Activated CD4-positive, alpha-beta T cell treated with anti-CD3 and anti-CD28 coated beads for 36 hours (primary cell): ENCODE measurements around the gene KLF18. TPM values are rescaled to one million over a fixed set of nuclear protein-coding genes. Genes with fewer than 3 reads are reported as not detected.

Source experiments
- ATAC-seq: fragments of 200-7000 bp; cut with Tn5 transposase; one replicate; pipeline ENCODE4 v1.10.0; 2021; ENCODE audit warnings: mild to moderate bottlenecking, moderate library complexity
- CTCF ChIA-PET: fragments of 350-600 bp; sonication (Branson Sonifier 250); formaldehyde crosslinking; loops from one replicate; lab custom pipeline; 2021; ENCODE audit warnings: antibody characterized with exemption; lab: Charles Lee
- POLR2A ChIA-PET: fragments of 350-600 bp; sonication (Branson Sonifier 250); formaldehyde crosslinking; loops from one replicate; lab custom pipeline; 2021; ENCODE audit warnings: antibody characterized with exemption, inconsistent platforms; lab: Charles Lee
- DNase-seq: peaks from one replicate; pipeline ENCODE4 v3.0.0-alpha.2; 2020
- H3K27ac Mint-ChIP-seq: one replicate; pipeline ENCODE4 v1.8.0; 2021; ENCODE audit warnings: mixed read lengths
- H3K27me3 Mint-ChIP-seq: one replicate; pipeline ENCODE4 v1.8.0; 2021; ENCODE audit warnings: mixed read lengths
- H3K36me3 Mint-ChIP-seq: one replicate; pipeline ENCODE4 v1.8.0; 2021; ENCODE audit warnings: low read depth, mixed read lengths
- H3K4me1 Mint-ChIP-seq: one replicate; pipeline ENCODE4 v1.8.0; 2021; ENCODE audit warnings: mixed read lengths
- H3K4me3 Mint-ChIP-seq: one replicate; pipeline ENCODE4 v1.8.0; 2021; ENCODE audit warnings: mild to moderate bottlenecking, moderate library complexity, mixed read lengths
- H3K9me3 Mint-ChIP-seq: one replicate; pipeline ENCODE4 v1.8.0; 2021; ENCODE audit warnings: low read depth, mixed read lengths
- intact Hi-C, 2 experiments: fragments of 100-400 bp; cut with DNase I in 1 of 2; cut with micrococcal nuclease in 1 of 2; formaldehyde crosslinking; loops; one replicate each; pipeline versions ENCODE4 v1.14.2 to v1.15.1; 2022 to 2024; cut with DNase I, micrococcal nuclease
- total RNA-seq, 2 experiments: library from RNA; stranded (reverse); gene quantifications; one replicate each; pipeline ENCODE4 v1.2.3, GENCODE V29; 2021

Gene KLF18
- not detected for total RNA-seq

GRCh38 chr1:44141531-44141930, at the start of gene KLF18:
Gene KLF18, minus strand, starts transcription at chr1:44141631. Its CDS starts 0 bp downstream, at chr1:44141631.
- peaks cover 14% of the 10 kb centered on the region for H3K9me3 Mint-ChIP-seq
- no peaks in the 10 kb centered on the region for H3K4me1 Mint-ChIP-seq
- ChIA-PET CTCF (interaction anchor here (0.6 kb wide), 1 partner anchor 468 kb away, joined by 3 read pairs; no protein-coding TSS in a partner anchor), POLR2A (no interaction called here)
- ATAC-seq (no peak), DNase-seq (no peak)
- no peak within 1 kb of the TSS for H3K27ac Mint-ChIP-seq
- H3K27me3 Mint-ChIP-seq = peaks cover 2% of the 10 kb centered on the region
- intact Hi-C loops = no loop called here
- H3K36me3 Mint-ChIP-seq = no peaks in the 10 kb centered on the region
- H3K4me3 Mint-ChIP-seq = no peak within 1 kb of the TSS

DNA sequence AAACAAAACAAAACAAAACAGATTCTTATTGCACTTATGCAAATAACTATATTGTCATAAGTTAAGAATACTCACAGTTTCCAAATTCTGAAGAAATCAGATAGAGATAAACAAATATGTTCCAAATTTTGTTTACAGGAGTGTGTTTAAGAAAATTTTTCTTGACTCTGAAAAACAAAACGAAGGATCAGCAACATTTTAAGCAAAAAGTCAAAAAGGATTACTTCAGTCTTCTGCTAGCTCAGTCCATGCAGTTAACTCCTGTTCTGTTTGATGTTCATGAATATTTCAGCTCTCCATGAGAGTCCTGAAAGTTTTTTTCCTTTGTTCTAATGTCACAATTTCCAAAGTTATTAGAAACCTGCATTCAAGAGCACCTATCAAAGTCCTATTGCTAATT, 33.2 kb upstream of the KLF18 start:
- Mint-ChIP-seq H3K36me3 (peaks cover 1% of the 10 kb centered on the region), H3K4me1 (no peaks in the 10 kb centered on the region), H3K27me3 (peaks cover 3% of the 10 kb centered on the region), H3K4me3 (no peak overlapping the region), H3K9me3 (peaks cover 8% of the 10 kb centered on the region), H3K27ac (no peak overlapping the region)
- intact Hi-C loops = no loop called here
- CTCF ChIA-PET = interaction anchor here (0.5 kb wide), 1 partner anchor 20 kb away, joined by 3 read pairs; no protein-coding TSS in a partner anchor
- DNase-seq = no peak
- POLR2A ChIA-PET = no interaction called here
- ATAC-seq = no peak

GRCh38 chr1:44170281-44170823, 28.9 kb upstream of the KLF18 start:
- no peak for ATAC-seq
- ChIA-PET CTCF (interaction anchor here (1.2 kb wide), 3 partner anchors 19 to 424 kb away, joined by 3 to 5 read pairs (median 4); no protein-coding TSS in a partner anchor), POLR2A (no interaction called here)
- Mint-ChIP-seq H3K27me3 (peaks cover 2% of the 10 kb centered on the region), H3K4me1 (no peaks in the 10 kb centered on the region), H3K9me3 (peaks cover 10% of the 10 kb centered on the region), H3K4me3 (no peak overlapping the region), H3K36me3 (peaks cover 1% of the 10 kb centered on the region), H3K27ac (no peak overlapping the region)
- DNase-seq = no peak
- intact Hi-C loops = no loop called here

DNA sequence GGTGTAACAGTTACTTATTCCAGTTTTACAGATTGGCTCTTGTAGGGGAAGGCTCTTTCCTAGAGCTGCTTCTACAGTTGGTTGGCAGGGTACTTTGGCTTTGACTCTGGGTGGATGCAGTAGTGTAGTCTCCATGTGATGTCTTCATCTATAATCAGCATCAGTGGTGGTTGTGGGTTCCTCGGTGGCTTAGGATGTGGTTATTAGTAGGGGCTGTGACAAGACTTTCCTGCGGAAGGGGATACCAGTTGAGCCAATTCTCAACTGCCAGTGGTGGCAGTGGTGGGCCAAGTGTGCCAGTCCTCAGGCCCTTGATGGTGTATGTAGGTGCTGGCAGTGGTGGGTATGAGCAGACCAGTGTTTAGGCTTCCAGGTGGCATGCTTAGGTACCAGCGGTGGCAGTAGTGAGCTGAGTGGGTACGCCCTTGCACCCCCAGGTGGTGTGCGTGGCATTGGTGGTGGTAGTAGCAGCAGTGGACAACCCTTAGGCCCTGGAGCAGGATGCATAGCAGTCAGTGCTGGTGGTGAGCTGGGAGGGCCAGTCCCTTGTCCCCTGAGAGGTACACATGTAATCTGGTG, 27.2 kb upstream of the KLF18 start:
- Mint-ChIP-seq H3K36me3 (no peaks in the 10 kb centered on the region), H3K27ac (no peak overlapping the region), H3K9me3 (peaks cover 2% of the 10 kb centered on the region), H3K27me3 (peaks cover 2% of the 10 kb centered on the region), H3K4me3 (no peak overlapping the region), H3K4me1 (no peaks in the 10 kb centered on the region)
- ATAC-seq (no peak), DNase-seq (no peak)
- POLR2A ChIA-PET = no interaction called here
- intact Hi-C loops = no loop called here
- CTCF ChIA-PET = no interaction called here

DNA sequence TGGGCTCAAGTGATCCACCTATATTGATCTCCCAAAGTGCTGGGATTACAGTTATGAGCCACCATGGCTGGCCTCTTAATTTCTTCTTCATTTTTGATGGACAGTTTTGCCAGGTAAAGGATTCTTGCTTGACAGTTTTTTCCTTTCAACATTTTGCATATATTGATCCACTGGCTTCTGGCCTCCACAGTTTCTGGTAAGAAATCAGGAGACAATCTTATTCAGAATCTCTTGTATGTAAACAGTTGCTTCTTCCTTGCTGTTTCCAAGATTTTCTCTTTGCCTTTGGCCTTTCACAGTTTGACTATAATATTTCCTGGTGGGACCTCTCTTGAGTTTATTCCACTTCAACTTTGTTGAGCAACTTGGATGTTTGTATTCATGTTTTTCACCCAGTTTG, 20.1 kb upstream of the KLF18 start:
- ATAC-seq (no peak), DNase-seq (no peak)
- Mint-ChIP-seq H3K4me1 (no peaks in the 10 kb centered on the region), H3K4me3 (no peak overlapping the region), H3K36me3 (no peaks in the 10 kb centered on the region), H3K27me3 (no peaks in the 10 kb centered on the region), H3K27ac (no peak overlapping the region), H3K9me3 (no peaks in the 10 kb centered on the region)
- ChIA-PET CTCF (interaction anchor here (0.6 kb wide), 2 partner anchors 26 to 161 kb away, joined by 3 read pairs; no protein-coding TSS in a partner anchor), POLR2A (no interaction called here)
- intact Hi-C loops = no loop called here

- Mint-ChIP-seq H3K9me3 (no peaks in the 10 kb centered on the region), H3K36me3 (no peaks in the 10 kb centered on the region), H3K27ac (no peak overlapping the region), H3K4me3 (no peak overlapping the region), H3K27me3 (no peaks in the 10 kb centered on the region), H3K4me1 (no peaks in the 10 kb centered on the region)
- ChIA-PET CTCF (no interaction called here), POLR2A (no interaction called here)
- ATAC-seq (no peak), DNase-seq (no peak)
- intact Hi-C loops = no loop called here
Observed at GRCh38 chr1:44158871-44159270, 17.4 kb upstream of the KLF18 start.

DNA sequence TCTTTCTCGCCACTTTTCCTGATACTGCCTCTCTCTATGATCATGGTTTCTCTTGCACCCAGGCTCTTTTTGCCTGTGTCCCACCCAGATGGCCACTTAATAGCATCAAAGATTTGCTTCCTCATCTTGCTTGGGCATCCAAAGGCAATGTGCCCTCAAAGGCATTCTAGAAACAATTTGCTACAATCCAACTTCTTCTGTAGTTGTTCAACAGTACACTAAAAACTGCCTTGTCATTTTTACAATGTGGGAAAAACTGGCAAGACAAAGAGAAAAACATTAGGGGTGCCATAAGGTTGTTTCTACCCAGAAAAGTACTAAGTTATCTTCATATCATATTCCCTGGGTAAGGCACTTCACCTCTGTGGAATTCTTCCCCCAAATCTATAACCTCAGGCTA, 16.5 kb upstream of the KLF18 start:
- intact Hi-C loops = no loop called here
- Mint-ChIP-seq H3K9me3 (no peaks in the 10 kb centered on the region), H3K36me3 (no peaks in the 10 kb centered on the region), H3K4me3 (no peak overlapping the region), H3K27ac (no peak overlapping the region), H3K4me1 (no peaks in the 10 kb centered on the region), H3K27me3 (no peaks in the 10 kb centered on the region)
- CTCF ChIA-PET = interaction anchor here (1.0 kb wide), 1 partner anchor 50 kb away, joined by 3 read pairs; no protein-coding TSS in a partner anchor
- POLR2A ChIA-PET = no interaction called here
- DNase-seq (no peak), ATAC-seq (no peak)

- CTCF ChIA-PET = no interaction called here
Observed at GRCh38 chr1:44154049-44154448, 12.6 kb upstream of the KLF18 start.

GRCh38 chr1:44152692-44153091, 11.3 kb upstream of the KLF18 start:
- ATAC-seq (no peak), DNase-seq (no peak)
- H3K27me3 Mint-ChIP-seq = peaks cover 10% of the 10 kb centered on the region
- no peaks in the 10 kb centered on the region for H3K9me3 Mint-ChIP-seq
- intact Hi-C loops = no loop called here
- H3K4me1 Mint-ChIP-seq = peaks cover 14% of the 10 kb centered on the region
- CTCF ChIA-PET = interaction anchor here (0.6 kb wide), 1 partner anchor 1295 kb away, joined by 4 read pairs; no protein-coding TSS in a partner anchor
- no peak overlapping the region for H3K4me3 Mint-ChIP-seq
- H3K36me3 Mint-ChIP-seq = no peaks in the 10 kb centered on the region
- POLR2A ChIA-PET = no interaction called here
- no peak overlapping the region for H3K27ac Mint-ChIP-seq

More at GRCh38 chr1:44154049-44154448, 12.6 kb upstream of the KLF18 start:
- Mint-ChIP-seq H3K27me3 (peaks cover 10% of the 10 kb centered on the region), H3K27ac (no peak overlapping the region), H3K4me1 (peaks cover 14% of the 10 kb centered on the region), H3K9me3 (no peaks in the 10 kb centered on the region), H3K4me3 (no peak overlapping the region), H3K36me3 (no peaks in the 10 kb centered on the region)
- POLR2A ChIA-PET = no interaction called here
- no peak for DNase-seq
- no peak for ATAC-seq
- intact Hi-C loops = no loop called here

GRCh38 chr1:44151808-44152207, 10.4 kb upstream of the KLF18 start:
- Mint-ChIP-seq H3K27me3 (peaks cover 10% of the 10 kb centered on the region), H3K9me3 (no peaks in the 10 kb centered on the region), H3K36me3 (no peaks in the 10 kb centered on the region), H3K4me1 (peaks cover 14% of the 10 kb centered on the region), H3K4me3 (no peak overlapping the region), H3K27ac (no peak overlapping the region)
- POLR2A ChIA-PET = no interaction called here
- peak; percentile 63 for ATAC-seq
- CTCF ChIA-PET = interaction anchor here (1.3 kb wide), 1 partner anchor 18 kb away, joined by 5 read pairs; no protein-coding TSS in a partner anchor
- intact Hi-C loops = no loop called here
- DNase-seq = no peak

GRCh38 chr1:44151332-44151731, 9.9 kb upstream of the KLF18 start:
- H3K27ac Mint-ChIP-seq = no peak overlapping the region
- H3K36me3 Mint-ChIP-seq = no peaks in the 10 kb centered on the region
- peaks cover 10% of the 10 kb centered on the region for H3K27me3 Mint-ChIP-seq
- H3K4me3 Mint-ChIP-seq = no peak overlapping the region
- POLR2A ChIA-PET = no interaction called here
- H3K9me3 Mint-ChIP-seq = no peaks in the 10 kb centered on the region
- CTCF ChIA-PET = interaction anchor here (0.6 to 1.3 kb wide), 2 partner anchors 19 to 448 kb away, joined by 3 to 5 read pairs; no protein-coding TSS in a partner anchor
- peaks cover 14% of the 10 kb centered on the region for H3K4me1 Mint-ChIP-seq
- DNase-seq (peak; percentile 42), ATAC-seq (peak; percentile 85)
- intact Hi-C loops = no loop called here

GRCh38 chr1:44147582-44147981, 6.2 kb upstream of the KLF18 start:
- ChIA-PET CTCF (no interaction called here), POLR2A (no interaction called here)
- peaks cover 14% of the 10 kb centered on the region for H3K9me3 Mint-ChIP-seq

More at GRCh38 chr1:44147582-44147981, 6.2 kb upstream of the KLF18 start:
- Mint-ChIP-seq H3K27me3 (peaks cover 9% of the 10 kb centered on the region), H3K4me1 (peaks cover 14% of the 10 kb centered on the region), H3K27ac (no peak overlapping the region), H3K4me3 (no peak overlapping the region), H3K36me3 (no peaks in the 10 kb centered on the region)
- no peak for DNase-seq
- no peak for ATAC-seq
- intact Hi-C loops = no loop called here
